ENCODE data around the gene OR13C4.
A peak's percentile ranks its signal among the peaks of the same experiment; 100 is the strongest.

The OR13C4 gene

DNA sequence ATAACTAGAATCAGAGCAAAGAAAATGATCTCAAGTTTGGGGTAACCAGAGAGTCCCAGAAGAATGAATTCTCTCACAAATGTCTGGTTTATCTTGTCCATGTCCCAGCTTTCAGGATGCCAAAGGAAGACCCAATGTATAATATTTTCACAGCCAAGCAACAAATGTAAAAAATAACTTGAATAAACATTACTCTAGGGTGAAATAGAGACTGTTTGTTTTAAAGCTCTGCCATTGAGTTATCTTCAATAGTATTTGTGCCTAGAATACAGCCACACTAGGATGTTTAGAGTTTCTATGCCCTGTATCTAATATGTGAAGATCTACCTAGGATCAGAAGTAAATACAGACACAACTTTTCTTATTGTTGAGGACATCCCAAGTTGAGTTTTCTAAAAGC lies at the start of gene OR13C4:
OR13C4 (minus strand) TSS at position 101 of the 400 bp plus-strand sequence; CDS start at position 101, 0 bp downstream.
- TF ChIP-seq, protein P1, sequence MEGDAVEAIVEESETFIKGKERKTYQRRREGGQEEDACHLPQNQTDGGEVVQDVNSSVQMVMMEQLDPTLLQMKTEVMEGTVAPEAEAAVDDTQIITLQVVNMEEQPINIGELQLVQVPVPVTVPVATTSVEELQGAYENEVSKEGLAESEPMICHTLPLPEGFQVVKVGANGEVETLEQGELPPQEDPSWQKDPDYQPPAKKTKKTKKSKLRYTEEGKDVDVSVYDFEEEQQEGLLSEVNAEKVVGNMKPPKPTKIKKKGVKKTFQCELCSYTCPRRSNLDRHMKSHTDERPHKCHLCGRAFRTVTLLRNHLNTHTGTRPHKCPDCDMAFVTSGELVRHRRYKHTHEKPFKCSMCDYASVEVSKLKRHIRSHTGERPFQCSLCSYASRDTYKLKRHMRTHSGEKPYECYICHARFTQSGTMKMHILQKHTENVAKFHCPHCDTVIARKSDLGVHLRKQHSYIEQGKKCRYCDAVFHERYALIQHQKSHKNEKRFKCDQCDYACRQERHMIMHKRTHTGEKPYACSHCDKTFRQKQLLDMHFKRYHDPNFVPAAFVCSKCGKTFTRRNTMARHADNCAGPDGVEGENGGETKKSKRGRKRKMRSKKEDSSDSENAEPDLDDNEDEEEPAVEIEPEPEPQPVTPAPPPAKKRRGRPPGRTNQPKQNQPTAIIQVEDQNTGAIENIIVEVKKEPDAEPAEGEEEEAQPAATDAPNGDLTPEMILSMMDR (IDR thresholded peaks at IDR 0.05; ENCODE audit: low read depth, low read length): no peak
- DNase-seq (ENCODE audit: low read depth in 2 of 2): no peak
- no peak within 1 kb of the TSS for H3K4me3 ChIP-seq (replicated peaks in 1 of 2; ENCODE audit: low read depth in 2 of 2, low read length in 2 of 2)

DNA sequence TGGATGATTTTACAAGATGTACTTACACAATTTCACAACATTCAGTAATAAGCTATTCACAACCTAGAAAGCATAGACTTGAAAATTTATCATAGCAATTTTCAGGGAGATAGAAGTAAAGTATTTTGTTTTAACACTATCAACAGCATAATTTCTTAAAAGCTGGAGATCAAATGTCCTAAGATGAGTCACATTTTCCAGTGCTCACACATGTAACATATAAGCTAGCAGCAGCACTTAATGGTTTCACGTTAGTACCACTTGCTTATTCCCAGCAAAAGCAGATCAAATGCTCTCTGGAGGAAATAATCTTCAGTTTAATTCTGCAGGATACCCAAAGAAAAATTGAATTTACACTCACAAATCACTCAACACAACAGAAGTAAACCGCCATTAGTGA lies 48.4 kb upstream of the OR13C4 start:
- DNase-seq (ENCODE audit: low read depth in 2 of 2): peak in 1 of 2 donors; percentile 5
- TF ChIP-seq, protein P1 (IDR thresholded peaks at IDR 0.05; ENCODE audit: low read depth, low read length): no peak

DNA sequence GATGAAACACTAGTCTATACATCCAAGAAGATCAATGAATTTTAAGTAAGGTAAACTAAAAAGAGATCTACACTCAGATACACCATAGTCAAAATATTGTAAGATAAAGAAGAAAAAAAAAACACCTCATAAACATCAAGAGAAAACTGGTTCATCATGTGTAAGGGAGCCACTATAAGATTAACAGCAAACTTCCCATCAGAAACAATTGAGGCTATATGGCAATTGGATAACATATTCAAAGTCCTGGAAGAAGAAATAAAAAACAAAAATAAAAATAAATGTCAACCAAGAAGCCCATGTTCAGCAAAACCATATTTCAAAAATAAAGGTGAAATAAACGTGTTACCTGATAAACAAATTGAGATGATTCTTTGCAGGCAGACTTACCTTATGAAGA lies 45.6 kb upstream of the OR13C4 start:
- TF ChIP-seq, protein P1 (IDR thresholded peaks at IDR 0.05; ENCODE audit: low read depth, low read length): no peak
- no peak overlapping the region for H3K4me3 ChIP-seq (replicated peaks in 1 of 2; ENCODE audit: low read depth in 2 of 2, low read length in 2 of 2)
- DNase-seq (ENCODE audit: low read depth in 2 of 2): no peak

More for the DNA sequence above, 48.4 kb upstream of the OR13C4 start:
- no peak overlapping the region for H3K4me3 ChIP-seq (replicated peaks in 1 of 2; ENCODE audit: low read depth in 2 of 2, low read length in 2 of 2)

DNA sequence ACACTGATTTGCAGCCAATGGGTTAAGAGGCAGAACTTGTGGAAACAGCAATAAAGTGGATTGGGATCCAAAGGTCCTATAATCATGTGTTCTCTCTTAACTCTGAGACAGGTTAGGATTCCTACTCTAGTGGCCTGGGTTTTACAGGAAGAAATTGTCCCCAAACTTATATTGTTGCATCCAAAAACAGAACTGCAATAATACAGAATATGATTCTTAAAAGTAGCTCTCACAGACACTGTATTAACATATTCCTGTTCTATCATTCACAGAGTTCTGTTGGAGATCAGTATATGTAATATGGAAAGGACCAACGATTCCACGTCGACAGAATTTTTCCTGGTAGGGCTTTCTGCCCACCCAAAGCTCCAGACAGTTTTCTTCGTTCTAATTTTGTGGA lies 41.9 kb upstream of the OR13C4 start, which contains the start of gene OR13C8:
OR13C8 (plus strand) TSS at position 301 of the 400 bp plus-strand sequence; CDS start at position 301, 0 bp downstream.
- no peak within 1 kb of the TSS for H3K4me3 ChIP-seq (replicated peaks in 1 of 2; ENCODE audit: low read depth in 2 of 2, low read length in 2 of 2)
- DNase-seq (ENCODE audit: low read depth in 2 of 2): no peak
- TF ChIP-seq, protein P1 (IDR thresholded peaks at IDR 0.05; ENCODE audit: low read depth, low read length): no peak

DNA sequence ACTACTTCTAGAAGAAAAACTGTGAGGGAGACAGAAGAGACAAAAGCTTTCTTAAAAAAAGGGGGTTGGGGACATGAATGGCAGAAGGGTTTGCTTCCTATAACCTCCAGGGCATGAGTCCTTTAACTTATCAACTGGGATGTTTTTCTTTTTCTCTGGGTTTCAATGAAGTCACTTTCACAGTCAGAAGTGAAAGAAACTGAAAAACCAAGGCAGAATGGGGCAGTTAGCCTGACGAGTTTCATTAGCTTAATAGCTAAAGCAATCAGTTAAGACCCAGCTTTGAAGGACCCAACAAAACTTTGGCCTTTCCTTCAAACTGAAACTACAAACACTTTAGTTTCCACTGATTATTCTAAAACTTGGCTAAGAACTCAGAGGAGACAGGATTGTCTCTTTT lies 37.3 kb upstream of the OR13C4 start:
- TF ChIP-seq, protein P1 (IDR thresholded peaks at IDR 0.05; ENCODE audit: low read depth, low read length): no peak
- no peak overlapping the region for H3K4me3 ChIP-seq (replicated peaks in 1 of 2; ENCODE audit: low read depth in 2 of 2, low read length in 2 of 2)
- DNase-seq (ENCODE audit: low read depth in 2 of 2): no peak

DNA sequence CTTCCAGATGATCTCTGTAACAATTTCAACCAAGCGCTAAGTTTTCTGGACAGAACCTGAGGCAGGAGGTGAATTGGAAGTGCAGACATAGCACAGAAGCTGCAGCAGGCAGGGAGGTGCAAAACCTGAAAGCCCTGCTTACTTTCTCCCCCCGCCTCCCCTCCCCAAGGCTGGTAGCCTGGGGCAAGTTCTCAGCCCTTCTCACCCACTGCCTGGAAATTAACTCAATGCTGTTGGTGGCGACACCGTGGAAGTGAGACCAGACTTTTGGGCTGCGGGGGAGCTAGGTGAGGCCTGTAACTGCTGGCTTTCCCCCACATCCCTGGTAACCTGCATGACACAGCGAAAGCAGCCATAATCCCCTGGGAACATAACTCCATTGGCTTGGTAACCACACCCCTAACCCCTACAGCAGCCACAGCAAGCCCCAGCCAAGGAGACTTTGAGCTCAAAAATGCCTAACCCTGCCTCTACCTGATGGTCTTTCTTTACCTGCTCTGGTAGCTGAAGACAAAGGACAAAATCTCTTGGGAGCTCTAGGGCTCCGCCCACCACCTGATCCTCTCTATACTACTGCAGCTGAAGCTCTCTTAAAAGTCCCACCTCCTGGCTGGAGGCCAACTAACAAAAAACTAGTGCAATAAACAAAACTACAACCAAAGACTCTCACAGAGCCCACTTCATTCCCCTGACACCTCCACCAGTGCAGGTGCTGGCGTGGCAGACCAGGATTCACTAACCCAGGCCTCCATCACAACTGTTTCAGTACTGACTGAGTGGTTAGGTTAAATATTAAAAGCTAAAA lies 30.0 kb upstream of the OR13C4 start:
- no peak overlapping the region for H3K4me3 ChIP-seq (replicated peaks in 1 of 2; ENCODE audit: low read depth in 2 of 2, low read length in 2 of 2)
- DNase-seq (ENCODE audit: low read depth in 2 of 2): no peak
- TF ChIP-seq, protein P1 (IDR thresholded peaks at IDR 0.05; ENCODE audit: low read depth, low read length): no peak

Measured in cardiac fibroblast (primary cell).